HepG2 (cell line): ENCODE results near the gene PLIN5. TPM values are rescaled to one million over a fixed set of nuclear protein-coding genes. Genes with fewer than 3 reads are reported as not detected.

Experiments used
- ATAD3A ChIP-seq: sonication (generic); formaldehyde crosslinking; IDR thresholded peaks from 2 replicates; pipeline ENCODE4 v1.4.0; 2020; ENCODE audit warnings: missing genetic modification reagents
- BATF2 ChIP-seq: sonication (generic); formaldehyde crosslinking; IDR thresholded peaks from 2 replicates; pipeline ENCODE4 v1.8.0; 2022; ENCODE audit warnings: mild to moderate bottlenecking, missing genetic modification reagents, moderate library complexity
- HNRNPL ChIP-seq: fragments of 200-400 bp; formaldehyde crosslinking; IDR thresholded peaks from 2 replicates; pipeline ENCODE4 v1.6.1; 2017; ENCODE audit warnings: mild to moderate bottlenecking, low read depth, low read length
- IRF1 ChIP-seq: sonication (generic); formaldehyde crosslinking; IDR thresholded peaks from 2 replicates; pipeline ENCODE4 v1.4.0; 2020; ENCODE audit warnings: low read depth, mild to moderate bottlenecking, missing genetic modification reagents
- JARID2 ChIP-seq: sonication (generic); formaldehyde crosslinking; IDR thresholded peaks from 2 replicates; pipeline ENCODE4 v1.8.1; 2023; ENCODE audit warnings: missing genetic modification reagents, inconsistent platforms; ENCODE audit not compliant: insufficient replicate concordance
- MAFF ChIP-seq: IDR thresholded peaks from 2 replicates; pipeline ENCODE4 v1.6.1; 2011; ENCODE audit warnings: low read depth, low read length, improper control_type of control experiment
- PATZ1 ChIP-seq: sonication (generic); formaldehyde crosslinking; IDR thresholded peaks from 2 replicates; pipeline ENCODE4 v1.4.0; 2020; ENCODE audit warnings: missing genetic modification reagents
- PHB2 ChIP-seq: fragments of 450-650 bp; IDR thresholded peaks from 2 replicates; pipeline ENCODE4 v1.6.1; 2018; ENCODE audit not compliant: partially characterized antibody
- RARA ChIP-seq: IDR thresholded peaks from 2 replicates; pipeline ENCODE4 v1.6.1; 2016; ENCODE audit warnings: missing genetic modification reagents, missing compliant biosample characterization
- SALL2 ChIP-seq: sonication (generic); formaldehyde crosslinking; IDR thresholded peaks from 2 replicates; pipeline ENCODE4 v1.8.1; 2023; ENCODE audit warnings: mild to moderate bottlenecking, missing genetic modification reagents, inconsistent platforms
- WIZ ChIP-seq: sonication (generic); formaldehyde crosslinking; IDR thresholded peaks from 2 replicates; pipeline ENCODE4 v1.5.1; 2020; ENCODE audit warnings: mild to moderate bottlenecking, missing genetic modification reagents
- ZBTB2 ChIP-seq: sonication (generic); formaldehyde crosslinking; IDR thresholded peaks from 2 replicates; pipeline ENCODE4 v1.8.0; 2022; ENCODE audit warnings: low read depth, missing genetic modification reagents
- ZC3H13 ChIP-seq: sonication (generic); formaldehyde crosslinking; IDR thresholded peaks from 2 replicates; pipeline ENCODE4 v1.8.1; 2023; ENCODE audit warnings: mild to moderate bottlenecking, missing genetic modification reagents, moderate library complexity
- ZFP1 ChIP-seq: IDR thresholded peaks from 2 replicates; pipeline ENCODE4 v1.6.1; 2016
- ZNF101 ChIP-seq: sonication (generic); formaldehyde crosslinking; IDR thresholded peaks from 2 replicates; pipeline ENCODE4 v1.4.0; 2020; ENCODE audit warnings: mild to moderate bottlenecking, low read depth, missing genetic modification reagents, borderline replicate concordance
- ZNF235 ChIP-seq: sonication (generic); formaldehyde crosslinking; IDR thresholded peaks from 2 replicates; pipeline ENCODE4 v1.8.1; 2023; ENCODE audit warnings: mild to moderate bottlenecking, missing genetic modification reagents, borderline replicate concordance
- ZNF44 ChIP-seq: sonication (generic); formaldehyde crosslinking; IDR thresholded peaks from 2 replicates; pipeline ENCODE4 v1.5.1; 2020; ENCODE audit warnings: mild to moderate bottlenecking, missing genetic modification reagents
- ZNF510 ChIP-seq: sonication (generic); formaldehyde crosslinking; IDR thresholded peaks from 2 replicates; pipeline ENCODE4 v1.4.0; 2020; ENCODE audit warnings: low read depth, mild to moderate bottlenecking, missing genetic modification reagents
- ZNF574 ChIP-seq: sonication (generic); formaldehyde crosslinking; IDR thresholded peaks from 2 replicates; pipeline ENCODE4 v1.4.0; 2020; ENCODE audit warnings: missing genetic modification reagents
- ZSCAN22 ChIP-seq: sonication (generic); formaldehyde crosslinking; IDR thresholded peaks from 2 replicates; pipeline ENCODE4 v1.4.0; 2020; ENCODE audit warnings: mild to moderate bottlenecking, missing genetic modification reagents
- polyA plus RNA-seq, 8 experiments: library from polyadenylated mRNA; depleted of rRNA in 3 of 8; stranded (reverse) in 7 of 8; unstranded in 1 of 8; fragments of >200 nt; fragmentation: Illumina TruSeq in 4 of 8; extraction: Trizol in 4 of 8; gene quantifications; 2 replicates each; pipeline versions ENCODE4 v1.2.1 to v1.2.3, GENCODE V29; 2011 to 2016; ENCODE audit warnings: low read depth in 4 of 8, missing spikeins in 1 of 8, mixed read lengths in 1 of 8; ENCODE audit not compliant: insufficient read depth in 1 of 8
- total RNA-seq, 5 experiments: library from RNA; depleted of rRNA; stranded (reverse); fragments of >200 nt; fragmentation: Illumina TruSeq; extraction: Trizol; gene quantifications; 2 replicates each; pipeline ENCODE4 v1.2.3, GENCODE V29; 2016; ENCODE audit warnings: low read depth in 1 of 5

The PLIN5 gene
- total and polyA plus RNA-seq, 2 of the 13 experiments (the other 11 are each of a cell fraction or from before 2014, with no cell fraction given): 1.8 to 4.8 TPM

- TF ChIP-seq BATF2: no peak
- no peak for TF ChIP-seq ZC3H13 (CRISPR knock-in tag)
- no peak for TF ChIP-seq HNRNPL
- 0 out of 2 replicates have a peak, but pooled peaks have one; percentile 10 for TF ChIP-seq PATZ1 (CRISPR knock-in tag)
- TF ChIP-seq PHB2: no peak
- no peak for TF ChIP-seq ZNF44 (CRISPR knock-in tag)
- TF ChIP-seq RARA (CRISPR knock-in tag): peak; percentile 52
- TF ChIP-seq ATAD3A (CRISPR knock-in tag): no peak
- TF ChIP-seq MAFF: no peak
- no peak for TF ChIP-seq ZNF235
- no peak for TF ChIP-seq ZNF101 (CRISPR knock-in tag)
- no peak for TF ChIP-seq ZNF574 (CRISPR knock-in tag)
- TF ChIP-seq SALL2 (CRISPR knock-in tag): no peak
- TF ChIP-seq ZBTB2: no peak
- TF ChIP-seq JARID2 (CRISPR knock-in tag): no peak
- no peak for TF ChIP-seq ZSCAN22 (CRISPR knock-in tag)
- TF ChIP-seq WIZ (CRISPR knock-in tag): no peak
- TF ChIP-seq IRF1: no peak
- TF ChIP-seq ZNF510 (CRISPR knock-in tag): no peak
- TF ChIP-seq ZFP1 (CRISPR knock-in tag): no peak
Observed at GRCh38 chr19:4575267-4576015, 40.4 kb upstream of the PLIN5 start (continued).
